ENCODE data around the gene RNF41. TPM values are rescaled to one million over a fixed set of nuclear protein-coding genes. Genes with fewer than 3 reads are reported as not detected.
"Not testable (repeated sequence)": the region's sequence is repeated elsewhere in the genome, so short reads cannot be mapped to it uniquely, and the experiment has no call there.

The RNF41 gene
- total and polyA plus RNA-seq, 11 donors: 10.6 to 84.0 (median 53.3) TPM

DNA sequence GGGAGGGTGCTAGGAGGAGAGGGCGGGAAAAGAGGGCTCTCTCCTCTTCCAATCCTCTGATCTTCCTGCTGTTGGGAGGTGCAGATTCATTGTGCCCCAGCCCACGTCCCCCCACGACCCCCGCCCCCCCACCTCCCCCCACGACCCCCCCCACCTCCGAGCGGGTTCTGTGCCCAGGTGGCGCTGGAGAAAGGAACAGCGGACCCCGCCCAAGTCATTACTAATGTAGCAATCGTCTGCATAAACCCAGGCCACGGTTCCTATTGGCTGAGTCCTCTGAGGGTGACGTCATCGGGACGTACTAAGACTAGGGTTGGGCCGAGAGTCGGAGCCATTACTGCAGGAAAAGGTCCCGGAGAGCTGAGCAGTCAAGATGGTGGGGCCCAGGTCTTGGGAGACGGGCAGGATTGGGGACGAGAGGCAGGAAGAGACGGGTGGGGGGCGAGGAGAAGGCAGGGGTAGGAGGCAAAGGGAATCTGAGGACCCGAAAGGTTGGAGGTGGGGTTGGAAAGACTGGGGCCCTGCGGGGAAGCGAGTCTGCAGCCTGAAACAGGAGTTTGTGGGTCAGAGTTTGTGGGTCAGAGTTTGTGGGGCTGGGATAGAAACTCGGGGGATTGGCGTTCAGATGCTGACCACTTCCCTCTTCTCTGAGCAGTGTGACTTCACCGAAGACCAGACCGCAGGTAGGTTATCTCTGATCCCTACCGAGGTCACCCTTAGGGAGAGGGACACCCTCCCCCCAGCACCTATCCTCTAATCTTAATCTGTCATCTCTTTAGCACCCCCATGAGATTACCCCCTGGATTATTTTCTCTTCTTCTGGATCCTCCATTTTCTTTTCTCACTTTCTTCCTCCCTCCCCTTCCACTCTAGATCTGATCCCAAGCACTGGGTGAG lies 63.4 kb downstream of the RNF41 start, which contains the start of gene MYL6:
MYL6 (plus strand) TSS at position 331 of the 897 bp plus-strand sequence; CDS start at position 374, 43 bp downstream.
- peaks cover 4 to 48% (median 37%) of the 10 kb centered on the region in 12 donors for H3K4me1 ChIP-seq
- DNase-seq: peak; percentile 92 to 98 (median 98)
- no peaks in the 10 kb centered on the region for H3K27me3 ChIP-seq
- peaks cover 0 to 42% (median 39%) of the 10 kb centered on the region in 9 donors for H3K36me3 ChIP-seq
- peak; percentile 88 to 92 (median 90) for ATAC-seq
- H3K27ac ChIP-seq: peak within 1 kb of the TSS; percentile 92 to 99 (median 98)
- H3K4me3 ChIP-seq: peak within 1 kb of the TSS; percentile 62 to 98 (median 90)
- H3K9me3 ChIP-seq: no peaks in the 10 kb centered on the region
- WGBS, 4 donors: 0 to 1% (median 0%) methylated on average over 21 to 30 of the region's 30 CpGs
- TF ChIP-seq, protein P1, sequence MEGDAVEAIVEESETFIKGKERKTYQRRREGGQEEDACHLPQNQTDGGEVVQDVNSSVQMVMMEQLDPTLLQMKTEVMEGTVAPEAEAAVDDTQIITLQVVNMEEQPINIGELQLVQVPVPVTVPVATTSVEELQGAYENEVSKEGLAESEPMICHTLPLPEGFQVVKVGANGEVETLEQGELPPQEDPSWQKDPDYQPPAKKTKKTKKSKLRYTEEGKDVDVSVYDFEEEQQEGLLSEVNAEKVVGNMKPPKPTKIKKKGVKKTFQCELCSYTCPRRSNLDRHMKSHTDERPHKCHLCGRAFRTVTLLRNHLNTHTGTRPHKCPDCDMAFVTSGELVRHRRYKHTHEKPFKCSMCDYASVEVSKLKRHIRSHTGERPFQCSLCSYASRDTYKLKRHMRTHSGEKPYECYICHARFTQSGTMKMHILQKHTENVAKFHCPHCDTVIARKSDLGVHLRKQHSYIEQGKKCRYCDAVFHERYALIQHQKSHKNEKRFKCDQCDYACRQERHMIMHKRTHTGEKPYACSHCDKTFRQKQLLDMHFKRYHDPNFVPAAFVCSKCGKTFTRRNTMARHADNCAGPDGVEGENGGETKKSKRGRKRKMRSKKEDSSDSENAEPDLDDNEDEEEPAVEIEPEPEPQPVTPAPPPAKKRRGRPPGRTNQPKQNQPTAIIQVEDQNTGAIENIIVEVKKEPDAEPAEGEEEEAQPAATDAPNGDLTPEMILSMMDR (IDR thresholded peaks at IDR 0.05): no peak
- TF ChIP-seq POLR2A (IDR thresholded peaks at IDR 0.05): peak; percentile 99
- intact Hi-C loops (cut with DNase I): loop anchor here in 9 of 10 donors (1.0 to 5.0 kb wide), 7 partner anchors 30 to 41 kb away; partner anchors contain the start of genes ZC3H10 (in 6 of the 9), RPL41 (in 3 of the 9), ESYT1 (in 1 of the 9) and SMARCC2 (in 1 of the 9)

DNA sequence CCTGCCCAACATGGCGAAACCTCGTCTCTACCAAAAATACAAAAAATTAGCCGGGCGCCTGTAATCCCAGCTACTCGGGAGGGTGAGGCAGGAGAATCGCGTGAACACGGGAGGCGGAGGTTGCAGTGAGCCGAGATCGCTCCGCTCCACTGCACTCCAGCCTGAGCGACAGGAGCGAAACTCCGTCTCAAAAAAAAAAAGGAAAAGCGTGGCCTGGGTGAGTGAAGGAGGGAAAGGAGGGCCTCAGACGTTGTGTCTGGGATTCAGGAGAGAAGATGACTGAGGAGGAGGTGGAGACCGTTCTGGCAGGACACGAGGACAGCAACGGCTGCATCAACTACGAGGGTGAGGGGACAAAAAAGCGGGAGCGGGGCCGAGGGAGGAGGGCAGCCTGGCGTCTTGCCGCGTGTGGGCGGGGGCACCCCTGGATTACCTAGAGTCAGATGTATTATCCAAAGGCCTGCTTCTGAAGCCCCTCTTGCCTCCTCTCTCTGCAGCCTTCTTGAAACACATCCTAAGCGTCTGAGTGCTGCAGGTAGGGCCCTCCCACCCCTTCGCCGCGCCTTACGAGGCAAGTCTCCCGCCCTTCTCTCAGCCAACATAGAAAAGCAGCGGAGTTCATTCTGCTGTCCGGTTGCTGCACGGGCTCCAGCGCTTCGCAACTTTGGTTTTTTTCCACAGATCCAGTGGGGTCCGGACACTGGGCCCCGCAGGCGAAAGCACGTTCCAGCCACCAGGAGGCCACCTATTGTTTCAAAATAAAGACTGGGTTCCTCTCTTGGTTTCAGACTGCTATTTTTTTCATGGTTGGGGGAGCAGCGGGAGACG lies 64.3 kb downstream of the RNF41 start:
- Histone ChIP-seq H3K4me3 (peak overlapping the region; percentile 22 to 98 (median 90)), H3K36me3 (peaks cover 0 to 33% (median 31%) of the 10 kb centered on the region in 9 donors), H3K27me3 (no peaks in the 10 kb centered on the region), H3K4me1 (peaks cover 8 to 51% (median 43%) of the 10 kb centered on the region in 12 donors), H3K27ac (peak overlapping the region; percentile 92 to 99 (median 98)), H3K9me3 (no peaks in the 10 kb centered on the region)
- DNase-seq: peak; percentile 78 to 83 (median 79)
- TF ChIP-seq POLR2A (IDR thresholded peaks at IDR 0.05): peak in 1 of 2 donors; percentile 23
- TF ChIP-seq, protein P1 (IDR thresholded peaks at IDR 0.05): peak; percentile 41 to 81 (median 60)
- intact Hi-C loops (cut with DNase I): loop anchor here in 9 of 10 donors (1.0 to 5.0 kb wide), 7 partner anchors 29 to 40 kb away; partner anchors contain the start of genes ZC3H10 (in 6 of the 9), RPL41 (in 3 of the 9), ESYT1 (in 2 of the 9) and SMARCC2 (in 1 of the 9)
- peak; percentile 23 to 55 (median 42) for ATAC-seq
- WGBS, 4 donors: 7 to 12% (median 8%) methylated on average over 44 to 45 of the region's 45 CpGs

DNA sequence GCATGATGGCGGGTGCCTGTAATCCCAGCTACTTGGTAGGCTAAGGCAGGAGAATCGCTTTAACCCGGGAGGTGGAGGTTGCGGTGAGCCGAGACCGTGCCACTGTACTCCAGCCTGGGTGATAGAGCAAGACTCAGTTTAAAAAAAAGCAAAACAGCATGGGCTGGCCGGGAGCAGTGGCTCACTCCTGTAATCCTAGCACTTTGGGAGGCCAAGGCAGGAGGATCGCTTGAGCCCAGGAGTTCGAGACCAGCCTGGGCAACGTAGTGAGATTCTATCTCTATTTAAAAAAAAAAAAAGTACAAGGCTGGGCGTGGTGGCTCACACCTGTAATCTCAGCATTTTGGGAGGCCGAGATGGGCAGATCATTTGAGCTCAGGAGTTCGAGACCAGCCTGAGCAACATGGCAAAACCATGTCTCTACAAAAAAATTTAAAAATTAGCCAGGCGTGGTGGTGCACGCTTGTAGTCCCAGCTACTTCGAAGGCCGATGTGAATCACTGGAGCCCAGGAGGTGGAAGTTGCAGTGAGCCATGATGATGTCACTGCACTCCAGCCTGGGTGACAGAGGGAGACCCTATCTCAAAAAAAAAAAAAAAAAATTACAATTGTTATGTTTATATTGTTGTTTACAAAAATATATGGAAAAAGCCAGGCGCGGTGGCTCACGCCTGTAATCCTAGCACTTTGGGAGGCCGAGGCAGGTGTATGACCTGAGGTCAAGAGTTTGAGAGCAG lies 65.1 kb downstream of the RNF41 start:
- peaks cover 8 to 46% (median 41%) of the 10 kb centered on the region in 12 donors for H3K4me1 ChIP-seq
- ATAC-seq, H3K27me3 ChIP-seq, DNase-seq, H3K9me3 ChIP-seq: not testable (repeated sequence)
- H3K4me3 ChIP-seq: peak overlapping the region in 11 of 12 donors; percentile 22 to 98 (median 93)
- 94 to 97% (median 95%) methylated on average over 21 of the region's 21 CpGs for WGBS, 4 donors
- peaks cover 0 to 25% (median 23%) of the 10 kb centered on the region in 9 donors for H3K36me3 ChIP-seq
- intact Hi-C loops (cut with DNase I): loop anchor here in 5 of 10 donors (1.0 to 5.0 kb wide), 3 partner anchors 28 to 39 kb away; partner anchors contain the start of genes RPL41 (in 3 of the 5), ZC3H10 (in 3 of the 5) and ESYT1 (in 1 of the 5)
- peak overlapping the region; percentile 92 to 99 (median 98) for H3K27ac ChIP-seq

All from heart left ventricle (tissue), 16 donors.